ENCODE measurements around the gene ESCO1. TPM values are rescaled to one million over a fixed set of nuclear protein-coding genes. Genes with fewer than 3 reads are reported as not detected.
"Not testable (repeated sequence)": the region's sequence is repeated elsewhere in the genome, so short reads cannot be mapped to it uniquely, and the experiment has no call there.

Gene ESCO1
- total RNA-seq, 4 donors from 2014 or later, result 15.9 to 23.5 (median 17.3) TPM

GRCh38 chr18:21597620-21598019 is 2.9 kb downstream of the ESCO1 start:
- no peaks in the 10 kb centered on the region for H3K36me3 ChIP-seq
- H3K4me3 ChIP-seq, result no peak overlapping the region
- no peak overlapping the region for H3K27ac ChIP-seq
- WGBS, result 51% methylated on average over 1 of the region's 1 CpG
- TF ChIP-seq POLR2AphosphoS5 (IDR thresholded peaks at IDR 0.05) (no peak), POLR2A (IDR thresholded peaks at IDR 0.05) (no peak), EP300 (IDR thresholded peaks at IDR 0.05) (no peak)
- TF ChIP-seq, protein P1, sequence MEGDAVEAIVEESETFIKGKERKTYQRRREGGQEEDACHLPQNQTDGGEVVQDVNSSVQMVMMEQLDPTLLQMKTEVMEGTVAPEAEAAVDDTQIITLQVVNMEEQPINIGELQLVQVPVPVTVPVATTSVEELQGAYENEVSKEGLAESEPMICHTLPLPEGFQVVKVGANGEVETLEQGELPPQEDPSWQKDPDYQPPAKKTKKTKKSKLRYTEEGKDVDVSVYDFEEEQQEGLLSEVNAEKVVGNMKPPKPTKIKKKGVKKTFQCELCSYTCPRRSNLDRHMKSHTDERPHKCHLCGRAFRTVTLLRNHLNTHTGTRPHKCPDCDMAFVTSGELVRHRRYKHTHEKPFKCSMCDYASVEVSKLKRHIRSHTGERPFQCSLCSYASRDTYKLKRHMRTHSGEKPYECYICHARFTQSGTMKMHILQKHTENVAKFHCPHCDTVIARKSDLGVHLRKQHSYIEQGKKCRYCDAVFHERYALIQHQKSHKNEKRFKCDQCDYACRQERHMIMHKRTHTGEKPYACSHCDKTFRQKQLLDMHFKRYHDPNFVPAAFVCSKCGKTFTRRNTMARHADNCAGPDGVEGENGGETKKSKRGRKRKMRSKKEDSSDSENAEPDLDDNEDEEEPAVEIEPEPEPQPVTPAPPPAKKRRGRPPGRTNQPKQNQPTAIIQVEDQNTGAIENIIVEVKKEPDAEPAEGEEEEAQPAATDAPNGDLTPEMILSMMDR (IDR thresholded peaks at IDR 0.05), result no peak
- H3K27me3 ChIP-seq, result no peaks in the 10 kb centered on the region
- H3K4me1 ChIP-seq, result peaks cover 25% of the 10 kb centered on the region
- no peaks in the 10 kb centered on the region for H3K9me3 ChIP-seq
- DNase-seq (ENCODE audit: low spot score in 2 of 2), result no peak

DNA sequence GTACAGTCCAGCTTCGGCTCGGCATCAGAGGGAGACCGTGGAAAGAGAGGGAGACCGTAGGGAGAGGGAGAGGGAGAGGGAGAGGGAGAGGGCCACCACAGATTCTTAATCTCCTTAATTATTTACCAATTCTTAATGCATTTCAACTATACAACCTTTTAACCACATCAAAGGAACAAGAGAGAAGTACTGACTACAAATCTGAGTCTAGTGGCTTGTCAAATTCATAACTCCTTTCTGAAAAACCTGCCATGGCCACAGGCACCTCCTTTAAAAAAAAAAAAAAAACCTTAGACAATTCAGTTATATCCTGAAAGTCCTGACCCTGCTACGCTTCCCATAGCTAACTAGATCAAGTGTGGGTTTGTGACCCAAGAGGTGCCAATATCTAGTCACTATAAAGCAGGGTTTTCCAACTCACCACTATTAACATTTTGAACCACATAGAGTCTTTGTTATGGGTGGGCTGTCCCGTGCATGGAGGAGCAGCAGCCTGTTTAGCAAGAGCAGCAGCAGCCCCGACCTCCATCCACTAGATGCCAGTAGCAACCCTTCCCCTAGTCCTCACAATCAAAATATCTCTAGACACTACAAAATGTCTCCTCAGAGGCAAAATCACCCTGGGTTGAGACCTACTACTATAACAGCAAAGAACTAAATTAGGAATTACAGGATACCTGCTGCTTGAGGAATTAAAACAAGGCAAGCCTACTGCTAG is 6.8 kb downstream of the ESCO1 start:
- Histone ChIP-seq H3K4me1 (peaks cover 12% of the 10 kb centered on the region), H3K27me3 (no peaks in the 10 kb centered on the region), H3K27ac (no peak overlapping the region), H3K36me3 (peaks cover 4% of the 10 kb centered on the region), H3K9me3 (no peaks in the 10 kb centered on the region), H3K4me3 (no peak overlapping the region)
- TF ChIP-seq EP300 (IDR thresholded peaks at IDR 0.05) (no peak), POLR2A (IDR thresholded peaks at IDR 0.05) (no peak), POLR2AphosphoS5 (IDR thresholded peaks at IDR 0.05) (no peak)
- TF ChIP-seq, protein P1 (IDR thresholded peaks at IDR 0.05), result no peak
- DNase-seq (ENCODE audit: low spot score in 2 of 2), result no peak
- WGBS, result 93% methylated on average over 7 of the region's 7 CpGs

DNA sequence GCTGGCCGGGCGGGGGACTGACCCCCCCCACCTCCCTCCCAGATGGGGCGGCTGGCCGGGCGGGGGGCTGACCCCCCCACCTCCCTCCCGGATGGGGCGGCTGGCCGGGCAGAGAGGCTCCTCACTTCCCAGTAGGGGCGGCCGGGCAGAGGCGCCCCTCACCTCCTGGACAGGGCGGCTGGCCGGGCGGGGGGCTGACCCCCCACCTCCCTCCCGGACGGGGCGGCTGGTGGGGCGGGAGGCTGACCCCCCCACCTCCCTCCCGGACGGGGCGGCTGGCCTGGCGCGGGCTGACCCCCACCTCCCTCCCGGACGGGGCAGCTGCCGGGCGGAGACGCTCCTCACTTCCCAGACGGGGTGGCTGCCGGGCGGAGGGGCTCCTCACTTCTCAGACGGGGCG is 8.1 kb downstream of the ESCO1 start:
- WGBS, result no CpG with 5 or more reads among the region's 33 CpGs
- not testable (repeated sequence) for H3K36me3 ChIP-seq; H3K4me1 ChIP-seq; H3K9me3 ChIP-seq; H3K4me3 ChIP-seq; H3K27me3 ChIP-seq; DNase-seq (ENCODE audit: low spot score in 2 of 2); H3K27ac ChIP-seq

GRCh38 chr18:21584391-21584790 is 16.1 kb downstream of the ESCO1 start:
- peaks cover 12% of the 10 kb centered on the region for H3K36me3 ChIP-seq
- H3K27me3 ChIP-seq, result no peaks in the 10 kb centered on the region
- DNase-seq (ENCODE audit: low spot score in 2 of 2), result no peak
- no peaks in the 10 kb centered on the region for H3K9me3 ChIP-seq
- no peak overlapping the region for H3K27ac ChIP-seq
- WGBS, result 70% methylated on average over 5 of the region's 5 CpGs
- H3K4me3 ChIP-seq, result no peak overlapping the region
- no peaks in the 10 kb centered on the region for H3K4me1 ChIP-seq
- no peak for TF ChIP-seq EP300 (IDR thresholded peaks at IDR 0.05)
- TF ChIP-seq POLR2AphosphoS5 (IDR thresholded peaks at IDR 0.05), result no peak
- TF ChIP-seq, protein P1 (IDR thresholded peaks at IDR 0.05), result no peak
- TF ChIP-seq POLR2A (IDR thresholded peaks at IDR 0.05), result no peak

DNA sequence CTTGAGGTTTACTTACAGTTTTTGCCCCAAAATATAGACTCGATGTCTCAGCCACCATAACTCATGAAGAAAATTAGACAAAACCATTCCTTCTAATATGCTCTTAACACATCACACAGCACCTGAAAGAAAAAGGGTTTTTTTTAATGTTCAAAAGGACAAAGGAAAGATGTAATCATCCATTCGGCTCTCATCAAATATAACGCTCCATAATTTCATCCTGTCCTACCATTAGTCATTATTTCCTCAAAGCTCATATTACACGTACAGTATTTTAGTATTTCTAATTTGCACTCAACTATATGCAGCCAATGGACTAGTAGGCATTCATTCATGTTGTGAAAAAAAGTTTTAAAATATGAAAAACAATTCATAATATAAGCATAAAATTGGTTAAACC is 24.8 kb downstream of the ESCO1 start:
- Histone ChIP-seq H3K27ac (no peak overlapping the region), H3K36me3 (peaks cover 57% of the 10 kb centered on the region), H3K4me1 (no peaks in the 10 kb centered on the region), H3K4me3 (no peak overlapping the region), H3K27me3 (no peaks in the 10 kb centered on the region), H3K9me3 (no peaks in the 10 kb centered on the region)
- 95% methylated on average over 4 of the region's 4 CpGs for WGBS
- TF ChIP-seq POLR2A (IDR thresholded peaks at IDR 0.05), result no peak
- TF ChIP-seq, protein P1 (IDR thresholded peaks at IDR 0.05), result no peak
- no peak for TF ChIP-seq POLR2AphosphoS5 (IDR thresholded peaks at IDR 0.05)
- no peak for TF ChIP-seq EP300 (IDR thresholded peaks at IDR 0.05)
- DNase-seq (ENCODE audit: low spot score in 2 of 2), result no peak

GRCh38 chr18:21571772-21572171 is 28.7 kb downstream of the ESCO1 start:
- TF ChIP-seq POLR2AphosphoS5 (IDR thresholded peaks at IDR 0.05) (no peak), EP300 (IDR thresholded peaks at IDR 0.05) (no peak), POLR2A (IDR thresholded peaks at IDR 0.05) (no peak)
- TF ChIP-seq, protein P1 (IDR thresholded peaks at IDR 0.05), result no peak
- no peaks in the 10 kb centered on the region for H3K9me3 ChIP-seq
- no peaks in the 10 kb centered on the region for H3K27me3 ChIP-seq
- DNase-seq (ENCODE audit: low spot score in 2 of 2), result no peak
- no peak overlapping the region for H3K4me3 ChIP-seq
- H3K4me1 ChIP-seq, result no peaks in the 10 kb centered on the region
- no peak overlapping the region for H3K27ac ChIP-seq
- H3K36me3 ChIP-seq, result peaks cover 81% of the 10 kb centered on the region
